OCI-LY3 (cell line): ENCODE results near the gene FLNC.

Experiments
- H2AFZ ChIP-seq: fragments of 200-600, 300-600 bp; shearing (Covaris generic); 2 replicates; pipeline ENCODE4 v1.6.0; 2014; ENCODE audit warnings: antibody characterized with exemption, low read depth, low read length
- H3K27ac ChIP-seq: fragments of 200-600, 300-600 bp; sonication (generic); 2 replicates; pipeline ENCODE4 v1.5.1; 2014; ENCODE audit warnings: mild to moderate bottlenecking, low read length, moderate library complexity, mixed read lengths
- H3K27me3 ChIP-seq: fragments of 200-600, 300-600 bp; sonication (generic); 2 replicates; pipeline ENCODE4 v1.6.1; 2014; ENCODE audit warnings: low read depth, low read length, mixed read lengths
- H3K36me3 ChIP-seq: fragments of 200-600, 300-600 bp; sonication (generic); replicated peaks from 2 replicates; pipeline ENCODE3; 2014; ENCODE audit warnings: low read depth, low read length, mixed read lengths
- H3K4me1 ChIP-seq: fragments of 300-600, 200-600 bp; sonication (generic); 2 replicates; pipeline ENCODE4 v1.6.1; 2014; ENCODE audit warnings: low read length, mixed read lengths
- H3K4me2 ChIP-seq: fragments of 200-600, 300-600 bp; sonication (generic); 2 replicates; pipeline ENCODE4 v1.6.1; 2014; ENCODE audit warnings: low read length, mixed read lengths
- H3K4me3 ChIP-seq: fragments of 300-600, 200-600 bp; sonication (generic); 2 replicates; pipeline ENCODE4 v1.5.1; 2014; ENCODE audit warnings: antibody characterized with exemption, mild to moderate bottlenecking, low read length, moderate library complexity
- H3K79me2 ChIP-seq: fragments of 300-600, 200-600 bp; shearing (Covaris generic); 2 replicates; pipeline ENCODE4 v1.6.1; 2014; ENCODE audit warnings: mild to moderate bottlenecking, low read length, mixed read lengths
- H3K9ac ChIP-seq: fragments of 300-600, 200-600 bp; shearing (Covaris generic); 2 replicates; pipeline ENCODE4 v1.6.0; 2014; ENCODE audit warnings: mild to moderate bottlenecking, low read length, moderate library complexity
- H3K9me3 ChIP-seq: fragments of 200-600, 300-600 bp; shearing (Covaris generic); 2 replicates; pipeline ENCODE4 v1.6.1; 2014; ENCODE audit warnings: low read length, mixed read lengths; ENCODE audit not compliant: insufficient read depth
- H4K20me1 ChIP-seq: fragments of 200-600, 300-600 bp; sonication (generic); 2 replicates; pipeline ENCODE4 v1.6.1; 2016; ENCODE audit warnings: low read length, mixed read lengths; ENCODE audit not compliant: insufficient read depth
- CTCF ChIP-seq: fragments of 200-600, 300-600 bp; sonication (generic); IDR thresholded peaks from 2 replicates; pipeline ENCODE4 v1.5.1; 2014; ENCODE audit warnings: antibody characterized with exemption, low read length, low read depth
- EZH2phosphoT487 ChIP-seq: fragments of 200-600 bp; shearing (Covaris generic); IDR thresholded peaks from 2 replicates; pipeline ENCODE4 v1.6.1; 2018; ENCODE audit warnings: antibody characterized with exemption, mixed run types, low read depth

The FLNC gene

GRCh38 chr7:128887169-128888038 is 57.2 kb downstream of the FLNC start:
- no peak for TF ChIP-seq EZH2phosphoT487
- no peak for TF ChIP-seq CTCF
- Histone ChIP-seq H2AFZ (no peak overlapping the region), H3K9me3 (no peaks in the 10 kb centered on the region), H4K20me1 (no peaks in the 10 kb centered on the region), H3K4me1 (peaks cover 8% of the 10 kb centered on the region; the same call in 1 of the 2 replicates), H3K79me2 (no peaks in the 10 kb centered on the region), H3K27ac (no peak overlapping the region), H3K4me2 (no peak overlapping the region), H3K4me3 (no peak overlapping the region), H3K27me3 (no peaks in the 10 kb centered on the region), H3K9ac (no peak overlapping the region), H3K36me3 (no peaks in the 10 kb centered on the region)

- peaks cover 8% of the 10 kb centered on the region; the same call in 1 of the 2 replicates for H3K4me1 ChIP-seq
- no peak overlapping the region for H3K27ac ChIP-seq
- no peak overlapping the region for H3K4me2 ChIP-seq
- H3K79me2 ChIP-seq = no peaks in the 10 kb centered on the region
- no peaks in the 10 kb centered on the region for H4K20me1 ChIP-seq
- H3K4me3 ChIP-seq = no peak overlapping the region
- no peak overlapping the region for H2AFZ ChIP-seq
- no peaks in the 10 kb centered on the region for H3K36me3 ChIP-seq
- no peak overlapping the region for H3K9ac ChIP-seq
- TF ChIP-seq EZH2phosphoT487 (no peak), CTCF (no peak)
- H3K9me3 ChIP-seq = no peaks in the 10 kb centered on the region
- no peaks in the 10 kb centered on the region for H3K27me3 ChIP-seq
Observed at GRCh38 chr7:128888039-128888755, 58.0 kb downstream of the FLNC start.

- Histone ChIP-seq H3K9me3 (no peaks in the 10 kb centered on the region), H3K4me1 (peaks cover 5% of the 10 kb centered on the region; the same call in 1 of the 2 replicates), H3K36me3 (no peaks in the 10 kb centered on the region), H3K27me3 (no peaks in the 10 kb centered on the region), H4K20me1 (no peaks in the 10 kb centered on the region), H3K4me2 (no peak overlapping the region), H3K79me2 (no peaks in the 10 kb centered on the region), H2AFZ (no peak overlapping the region), H3K9ac (no peak overlapping the region), H3K4me3 (no peak overlapping the region), H3K27ac (no peak overlapping the region)
- TF ChIP-seq EZH2phosphoT487 (no peak), CTCF (no peak)
Observed at GRCh38 chr7:128888756-128889095, 58.5 kb downstream of the FLNC start.

GRCh38 chr7:128889121-128889520 is 58.9 kb downstream of the FLNC start:
- H3K9ac ChIP-seq = no peak overlapping the region
- H4K20me1 ChIP-seq = no peaks in the 10 kb centered on the region
- no peak overlapping the region for H3K27ac ChIP-seq
- peaks cover 3% of the 10 kb centered on the region; the same call in 1 of the 2 replicates for H3K4me1 ChIP-seq
- H3K9me3 ChIP-seq = no peaks in the 10 kb centered on the region
- TF ChIP-seq EZH2phosphoT487 (no peak), CTCF (no peak)
- H3K4me3 ChIP-seq = no peak overlapping the region
- H2AFZ ChIP-seq = no peak overlapping the region
- no peak overlapping the region for H3K4me2 ChIP-seq
- no peaks in the 10 kb centered on the region for H3K79me2 ChIP-seq
- H3K27me3 ChIP-seq = no peaks in the 10 kb centered on the region
- H3K36me3 ChIP-seq = no peaks in the 10 kb centered on the region
